GM20000 (cell line): ENCODE results near the gene CREB5.

Experiments
- DNase-seq: peaks from one replicate; pipeline ENCODE4 v3.0.0; 2012; ENCODE audit warnings: low spot score
- CTCF ChIP-seq: IDR thresholded peaks from 2 replicates; pipeline ENCODE4 v1.5.1; 2012; ENCODE audit warnings: mild to moderate bottlenecking, control low read depth; ENCODE audit errors: extremely low read depth, missing control alignments

The CREB5 gene

GRCh38 chr7:28629216-28629842 lies 217.0 kb downstream of the CREB5 start:
- no peak for DNase-seq
- TF ChIP-seq CTCF = no peak

GRCh38 chr7:28630350-28630749 lies 218.0 kb downstream of the CREB5 start:
- no peak for DNase-seq
- no peak for TF ChIP-seq CTCF

GRCh38 chr7:28631995-28632394 lies 219.7 kb downstream of the CREB5 start:
- no peak for TF ChIP-seq CTCF
- no peak for DNase-seq

- DNase-seq = no peak
- no peak for TF ChIP-seq CTCF
Measured at GRCh38 chr7:28638914-28639313, 226.6 kb downstream of the CREB5 start.

- TF ChIP-seq CTCF = no peak
- DNase-seq = no peak
Measured at GRCh38 chr7:28640001-28640400, 227.7 kb downstream of the CREB5 start.

- TF ChIP-seq CTCF = no peak
- no peak for DNase-seq
Measured at GRCh38 chr7:28641752-28642545, 229.6 kb downstream of the CREB5 start.

GRCh38 chr7:28643188-28643569 lies 230.9 kb downstream of the CREB5 start:
- no peak for TF ChIP-seq CTCF
- DNase-seq = no peak
